Heart right ventricle (tissue), 16 donors: ENCODE results near the gene KRTAP12-4. TPM values are rescaled to one million over a fixed set of nuclear protein-coding genes. Genes with fewer than 3 reads are reported as not detected.

Experiments used
- ATAC-seq, 8 donors: fragments of 200-7000 bp; cut with Tn5 transposase; one replicate each; pipeline ENCODE4 v1.9.1; 2020; ENCODE audit warnings: mild to moderate bottlenecking in 8 of 8, moderate library complexity in 8 of 8, moderate number of reproducible peaks in 1 of 8
- DNase-seq, 2 donors: peaks; one replicate each; pipeline ENCODE4 v3.0.0-alpha.2; 2020
- H3K27ac ChIP-seq, 10 donors: fragments of 200-600 bp; sonication (generic) in 2 of 10; one replicate each; pipeline versions ENCODE4 v1.5.0 to v1.8.0; 2020 to 2022; ENCODE audit warnings: mild to moderate bottlenecking in 3 of 10
- H3K27me3 ChIP-seq, 7 donors: fragments of 200-600 bp; one replicate each; pipeline ENCODE4 v1.8.0; 2021 to 2022; ENCODE audit warnings: mild to moderate bottlenecking in 2 of 7
- H3K36me3 ChIP-seq, 9 donors: fragments of 200-600 bp; sonication (generic) in 1 of 9; one replicate each; pipeline versions ENCODE4 v1.5.0 to v1.8.0; 2020 to 2022; ENCODE audit warnings: mild to moderate bottlenecking in 2 of 9
- H3K4me1 ChIP-seq, 9 donors: fragments of 200-600 bp; sonication (generic) in 1 of 9; one replicate each; pipeline versions ENCODE4 v1.5.0 to v1.8.0; 2020 to 2022; ENCODE audit warnings: mild to moderate bottlenecking in 4 of 9
- H3K4me3 ChIP-seq, 10 donors: fragments of 200-600 bp; sonication (generic) in 2 of 10; one replicate each; pipeline versions ENCODE4 v1.5.0 to v1.8.0; 2020 to 2022; ENCODE audit warnings: mild to moderate bottlenecking in 7 of 10, moderate library complexity in 2 of 10
- H3K9me3 ChIP-seq, 11 donors: fragments of 200-600 bp in 10 of 11; sonication (generic) in 2 of 11; one replicate each; pipeline versions ENCODE4 v1.5.0 to v1.8.0; 2013 to 2022; ENCODE audit warnings: mild to moderate bottlenecking in 2 of 11, control low read depth in 1 of 11, moderate library complexity in 1 of 11
- WGBS, 2 donors: extraction: QIAGEN DNeasy Blood & Tissue Kit; methylation state at CpG; one replicate each; pipeline ENCODE4 v1.1.7; 2013; ENCODE audit warnings: inconsistent platforms in 1 of 2; 5-methylcytosine and 5-hydroxymethylcytosine counted together
- intact Hi-C, 10 donors: fragments of 100-400 bp; cut with DNase I; formaldehyde crosslinking; loops; one replicate each; pipeline versions ENCODE4 v1.11.1 to v1.14.2; 2022
- long read RNA-seq, 3 donors: library from polyadenylated mRNA; unstranded; transcript quantifications; one replicate each; pipeline ENCODE4 v2.0.0, GENCODE V29; 2020 to 2021
- polyA plus RNA-seq, 2 donors: library from polyadenylated mRNA; stranded (reverse); fragments of 200-250 nt; gene quantifications; one replicate each; pipeline ENCODE4 v1.2.3, GENCODE V29; 2013
- total RNA-seq, 10 donors: library from RNA; stranded (reverse); fragmentation: NEBNext Ultra II Directional in 3 of 10; extraction: Animal tissue kit (Norgen Biotek cat#: 25700) in 3 of 10; gene quantifications; one replicate each; pipeline versions ENCODE4 v1.2.1 to v1.2.4, GENCODE V29; 2021 to 2023
- TF ChIP-seq, protein P1 (sequence below), 9 donors: fragments of 200-600 bp; sonication (generic) in 2 of 9; IDR thresholded peaks; one replicate each; pipeline versions ENCODE4 v1.5.0 to v1.8.0; 2021 to 2022; ENCODE audit warnings: antibody characterized with exemption in 9 of 9, mild to moderate bottlenecking in 5 of 9, moderate library complexity in 1 of 9
- donor health status: Arrhythmogenic right ventricular cardiomyopathy.
- donor health status: ischemic (EF 13 %, LVEDD 7.1; RV severe dilation, severe dysfunction).
- donor health status: healthy with polysubstance abuse.
- donor health status: DM: no; HTN: yes; CAD: no.
- donor health status: DM: no; HTN: no; CAD: no.
- donor health status: ischemic (EF 25% LVEDD 6.9; RV normal size, moderate dysfunction).
- donor health status: ischemic (EF 25% LVEDD 5.7; RV mildly dilated, moderate dysfunction).
- donor health status: healthy.
- donor health status: DM: yes; HTN: yes; CAD: no.
- donor health status: Ischemic cardiomyopathy.
- donor health status: ischemic (EF 35%, LVEDD 5.7; RV mildly dilated, moderate dysfunction).
- donor health status: nonischemic (EF 11% LVEDD 7.7; RV severe dilation, severe dysfunction).
- donor health status: DM: yes; HTN: yes; CAD: no.
- donor health status: PGD.
- donor health status: ischemic (EF 29% LVEDD 5.4; RV normal size, mild dysfunction).
- donor health status: nonischemic (EF 23%, LVEDD 6.1; RV moderate dilation, normal function).

The KRTAP12-4 gene, protein sequence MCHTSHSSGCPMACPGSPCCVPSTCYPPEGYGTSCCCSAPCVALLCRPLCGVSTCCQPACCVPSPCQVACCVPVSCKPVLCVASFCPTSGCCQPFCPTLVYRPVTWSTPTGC
- total RNA-seq (not detected), polyA plus RNA-seq (not detected)
- long read RNA-seq, donor 1: 0 reads
- long read RNA-seq, donor 2: 0 reads
- long read RNA-seq, donor 3: 0 reads

DNA sequence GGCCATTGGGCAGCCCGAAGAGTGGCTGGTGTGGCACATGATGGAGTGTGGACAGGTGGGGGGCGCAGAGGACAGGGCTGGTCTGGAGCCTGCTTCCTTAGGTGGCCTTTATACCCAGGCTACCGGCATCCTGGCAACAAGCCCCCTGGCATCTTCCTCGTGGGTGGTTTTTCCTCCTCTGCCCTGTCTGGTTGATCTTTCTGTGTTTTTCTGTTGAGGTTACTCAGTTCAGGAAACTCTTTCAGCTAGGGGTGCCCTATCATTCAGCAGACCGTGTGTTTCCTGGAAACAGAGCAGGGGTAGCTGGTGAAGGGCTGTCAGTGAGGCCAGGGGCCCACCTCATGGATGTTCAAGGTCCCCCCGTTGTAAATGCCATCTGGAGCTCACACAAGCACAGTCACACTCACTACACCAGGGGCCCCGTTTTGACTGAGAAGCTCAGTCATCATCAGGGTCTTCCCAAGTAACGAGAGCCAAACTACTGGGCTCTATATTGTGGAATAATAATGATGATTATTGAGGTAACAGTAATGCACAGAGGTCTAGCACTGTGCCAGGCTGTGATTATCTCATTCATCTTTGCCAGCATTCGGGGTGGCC lies at the start of gene KRTAP12-4:
TSS of gene KRTAP12-4 (minus strand) at position 84 of the 600 bp plus-strand sequence. CDS start at position 39, 45 bp downstream.
- intact Hi-C loops: no loop called here
- H3K4me3 ChIP-seq: no peak within 1 kb of the TSS
- H3K9me3 ChIP-seq: peaks cover 0 to 20% (median 4%) of the 10 kb centered on the region in 11 donors
- H3K27me3 ChIP-seq: peaks cover 0 to 34% (median 0%) of the 10 kb centered on the region in 7 donors
- H3K4me1 ChIP-seq: no peaks in the 10 kb centered on the region
- no peak for ATAC-seq
- no peaks in the 10 kb centered on the region for H3K36me3 ChIP-seq
- TF ChIP-seq, protein P1, sequence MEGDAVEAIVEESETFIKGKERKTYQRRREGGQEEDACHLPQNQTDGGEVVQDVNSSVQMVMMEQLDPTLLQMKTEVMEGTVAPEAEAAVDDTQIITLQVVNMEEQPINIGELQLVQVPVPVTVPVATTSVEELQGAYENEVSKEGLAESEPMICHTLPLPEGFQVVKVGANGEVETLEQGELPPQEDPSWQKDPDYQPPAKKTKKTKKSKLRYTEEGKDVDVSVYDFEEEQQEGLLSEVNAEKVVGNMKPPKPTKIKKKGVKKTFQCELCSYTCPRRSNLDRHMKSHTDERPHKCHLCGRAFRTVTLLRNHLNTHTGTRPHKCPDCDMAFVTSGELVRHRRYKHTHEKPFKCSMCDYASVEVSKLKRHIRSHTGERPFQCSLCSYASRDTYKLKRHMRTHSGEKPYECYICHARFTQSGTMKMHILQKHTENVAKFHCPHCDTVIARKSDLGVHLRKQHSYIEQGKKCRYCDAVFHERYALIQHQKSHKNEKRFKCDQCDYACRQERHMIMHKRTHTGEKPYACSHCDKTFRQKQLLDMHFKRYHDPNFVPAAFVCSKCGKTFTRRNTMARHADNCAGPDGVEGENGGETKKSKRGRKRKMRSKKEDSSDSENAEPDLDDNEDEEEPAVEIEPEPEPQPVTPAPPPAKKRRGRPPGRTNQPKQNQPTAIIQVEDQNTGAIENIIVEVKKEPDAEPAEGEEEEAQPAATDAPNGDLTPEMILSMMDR (IDR thresholded peaks at IDR 0.05): no peak
- WGBS, 2 donors: 74 to 77% methylated on average over 9 of the region's 9 CpGs
- H3K27ac ChIP-seq: peak within 1 kb of the TSS in 1 of 10 donors; percentile 69
- DNase-seq: no peak

DNA sequence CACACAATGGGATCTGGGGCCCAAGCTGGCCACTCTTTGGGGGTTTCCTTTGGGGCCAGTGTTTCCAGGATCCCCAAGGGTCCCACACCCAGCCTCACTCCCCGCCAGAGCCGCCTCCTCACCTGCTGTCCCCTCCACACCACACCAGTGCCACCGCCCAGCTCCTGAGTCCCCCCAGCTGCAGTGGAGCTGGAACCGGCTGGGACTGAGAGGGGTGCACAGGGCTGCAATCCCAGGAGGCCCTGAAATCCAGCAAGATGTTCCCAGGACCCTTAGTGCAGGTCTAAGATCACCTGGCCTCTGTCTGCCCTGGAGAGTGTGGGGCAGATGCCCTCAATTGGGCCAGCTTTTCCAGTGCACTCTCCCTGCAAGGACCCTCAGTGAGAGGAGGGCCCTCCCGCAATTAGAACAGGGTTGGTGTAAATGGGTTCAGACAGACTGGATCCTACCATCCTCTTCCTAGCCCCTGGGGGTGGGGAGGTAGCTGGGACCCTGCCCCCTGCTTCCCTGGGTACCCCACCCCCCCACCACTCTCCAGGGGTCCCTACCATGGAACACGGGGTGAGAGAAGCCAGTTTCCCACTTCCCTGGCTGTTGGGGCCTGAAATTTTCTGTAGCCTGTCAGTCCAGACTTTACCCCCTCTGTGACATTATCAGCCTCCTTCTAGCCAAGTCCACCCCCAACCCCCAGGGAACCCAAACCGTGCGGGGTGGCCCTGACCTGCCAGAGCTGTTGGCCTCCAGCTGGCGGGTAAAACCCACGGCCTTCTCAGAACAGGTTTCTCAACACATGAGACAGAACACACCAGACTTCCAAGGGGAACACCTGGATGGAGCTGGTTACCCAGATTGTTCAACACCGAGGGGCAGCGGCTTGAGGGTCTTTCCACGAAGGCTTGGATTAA lies 49.5 kb upstream of the KRTAP12-4 start:
- no peak overlapping the region for H3K27ac ChIP-seq
- no peak overlapping the region for H3K4me3 ChIP-seq
- DNase-seq (no peak), ATAC-seq (no peak)
- H3K36me3 ChIP-seq: no peaks in the 10 kb centered on the region
- WGBS, 2 donors: 39 to 40% methylated on average over 13 of the region's 13 CpGs
- peaks cover 0 to 96% (median 91%) of the 10 kb centered on the region in 7 donors for H3K27me3 ChIP-seq
- H3K9me3 ChIP-seq: no peaks in the 10 kb centered on the region
- H3K4me1 ChIP-seq: peaks cover 0 to 10% (median 0%) of the 10 kb centered on the region in 9 donors
- intact Hi-C loops: no loop called here
- TF ChIP-seq, protein P1 (IDR thresholded peaks at IDR 0.05): no peak

DNA sequence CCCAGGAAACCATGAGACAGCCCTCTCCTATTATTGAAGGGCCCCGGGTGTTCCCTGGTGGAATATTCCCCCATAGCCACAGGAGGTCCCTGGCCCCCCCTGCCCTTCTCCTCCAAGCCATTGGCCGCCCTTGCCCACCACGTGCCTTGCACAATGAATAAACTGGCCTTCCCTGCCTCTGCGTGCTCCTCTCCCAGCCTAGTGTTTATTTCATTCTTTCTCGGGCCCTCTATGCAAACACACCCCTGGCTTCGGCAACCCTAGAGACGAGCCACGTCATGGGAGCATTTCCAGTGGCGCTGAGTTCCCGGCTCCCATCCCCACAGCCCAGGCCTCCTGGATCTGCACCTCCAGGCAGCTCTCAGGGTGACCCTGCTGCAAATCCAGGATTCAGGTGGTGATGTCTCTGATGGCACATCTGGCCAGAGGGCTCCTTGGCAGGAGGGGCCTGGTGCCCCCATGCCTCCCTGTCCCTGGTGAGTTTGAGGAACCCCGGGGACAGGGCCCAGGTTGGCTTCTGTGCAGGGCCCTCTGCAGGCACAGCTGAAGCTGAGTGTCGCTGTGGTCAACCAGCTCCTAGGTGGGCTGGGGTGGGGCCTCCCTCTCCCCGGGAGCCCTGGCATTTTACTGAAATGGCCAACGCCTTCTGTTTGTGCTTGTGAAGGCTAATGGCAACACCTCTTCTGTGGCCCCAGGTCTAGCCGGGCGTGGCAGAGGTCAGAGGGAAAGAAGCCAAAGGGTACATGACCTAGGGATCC lies 48.7 kb upstream of the KRTAP12-4 start:
- no peak for DNase-seq
- H3K27ac ChIP-seq: no peak overlapping the region
- H3K36me3 ChIP-seq: no peaks in the 10 kb centered on the region
- TF ChIP-seq, protein P1 (IDR thresholded peaks at IDR 0.05): no peak
- no peak for ATAC-seq
- peaks cover 0 to 96% (median 91%) of the 10 kb centered on the region in 7 donors for H3K27me3 ChIP-seq
- WGBS, 2 donors: 48 to 52% methylated on average over 16 of the region's 16 CpGs
- peaks cover 0 to 4% (median 0%) of the 10 kb centered on the region in 9 donors for H3K4me1 ChIP-seq
- no peaks in the 10 kb centered on the region for H3K9me3 ChIP-seq
- H3K4me3 ChIP-seq: no peak overlapping the region
- intact Hi-C loops: no loop called here
